ENCODE data around the gene HYAL3.

HYAL3 gene

DNA sequence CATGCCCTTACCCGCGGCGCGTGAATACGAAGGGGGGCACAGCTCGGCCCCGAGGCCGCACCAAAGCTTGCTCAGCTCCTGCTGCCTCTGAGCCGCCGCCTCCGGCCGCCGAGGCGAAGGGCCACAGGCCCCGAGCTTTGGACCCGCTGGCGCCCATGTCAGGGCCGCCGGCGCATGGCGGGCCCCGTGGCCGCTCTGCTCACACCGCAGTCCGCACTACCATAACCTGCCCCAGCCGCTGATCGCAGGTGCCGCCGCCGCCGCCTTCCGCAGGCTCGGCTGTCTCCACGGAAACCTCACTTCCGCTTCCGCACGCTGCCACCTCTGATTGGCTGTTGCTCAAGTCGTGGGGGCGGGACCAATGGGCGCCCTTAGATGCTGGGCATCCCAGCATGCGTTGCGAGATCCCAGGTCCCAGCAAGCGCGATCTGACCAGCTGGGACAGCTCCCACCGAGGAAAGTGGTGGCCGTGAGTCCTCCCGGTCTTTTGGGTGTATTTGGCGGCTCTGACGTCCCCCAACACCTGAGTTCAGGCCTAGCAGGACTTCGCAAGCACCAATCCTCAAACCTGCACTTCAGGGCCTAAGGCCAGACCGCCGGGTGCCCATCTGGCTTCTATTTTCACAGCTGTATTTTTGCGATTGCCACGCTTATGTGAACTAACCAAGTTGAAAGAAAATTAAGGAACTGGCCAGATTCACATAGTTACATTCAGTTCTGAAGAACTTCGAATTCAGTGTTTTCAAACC is 28.9 kb upstream of the HYAL3 start, which contains the start of gene TUSC2:
Gene TUSC2 (minus strand): TSS at position 281 of the 749 bp plus-strand sequence. CDS start 124 bp downstream, at position 157.
- DNase-seq: peak; percentile 94

DNA sequence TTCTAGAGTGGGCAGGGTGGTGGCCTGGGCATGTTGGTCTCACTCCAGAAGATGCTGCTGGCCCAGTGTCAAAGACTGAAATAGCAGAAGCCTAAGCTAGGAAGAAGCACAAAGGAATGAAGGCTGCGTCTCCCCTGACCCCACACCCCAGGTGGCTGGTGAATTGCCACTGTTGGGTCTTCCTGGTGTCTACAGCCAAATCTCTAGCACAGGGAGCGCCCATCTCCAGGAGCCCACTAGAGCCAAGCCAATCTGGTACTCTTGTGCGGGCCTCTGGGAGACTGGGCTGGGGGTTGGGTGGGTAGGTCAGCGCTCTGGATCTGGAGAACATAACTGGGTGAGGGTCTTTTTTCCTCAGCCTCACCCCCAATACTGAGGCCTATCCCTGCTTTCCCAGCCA is 27.9 kb upstream of the HYAL3 start:
- no peak for DNase-seq

DNA sequence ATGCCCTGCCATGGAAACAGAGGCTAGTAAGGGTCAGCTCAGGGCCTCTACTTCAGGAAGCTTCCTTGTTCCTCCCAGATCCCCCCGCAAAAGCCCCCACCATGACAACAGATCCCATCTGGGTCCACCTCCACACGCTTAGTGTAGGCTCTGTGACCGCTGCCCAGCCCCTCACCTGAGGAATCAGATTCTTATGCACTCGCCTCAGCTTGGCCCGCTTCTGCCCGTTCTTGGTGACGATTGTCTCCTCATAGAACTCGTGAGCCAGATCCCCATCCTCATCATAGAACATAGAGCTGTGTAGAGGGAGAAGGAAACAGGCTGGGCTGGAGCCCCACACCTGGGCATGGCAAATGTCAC is 27.0 kb upstream of the HYAL3 start:
- no peak for DNase-seq

DNA sequence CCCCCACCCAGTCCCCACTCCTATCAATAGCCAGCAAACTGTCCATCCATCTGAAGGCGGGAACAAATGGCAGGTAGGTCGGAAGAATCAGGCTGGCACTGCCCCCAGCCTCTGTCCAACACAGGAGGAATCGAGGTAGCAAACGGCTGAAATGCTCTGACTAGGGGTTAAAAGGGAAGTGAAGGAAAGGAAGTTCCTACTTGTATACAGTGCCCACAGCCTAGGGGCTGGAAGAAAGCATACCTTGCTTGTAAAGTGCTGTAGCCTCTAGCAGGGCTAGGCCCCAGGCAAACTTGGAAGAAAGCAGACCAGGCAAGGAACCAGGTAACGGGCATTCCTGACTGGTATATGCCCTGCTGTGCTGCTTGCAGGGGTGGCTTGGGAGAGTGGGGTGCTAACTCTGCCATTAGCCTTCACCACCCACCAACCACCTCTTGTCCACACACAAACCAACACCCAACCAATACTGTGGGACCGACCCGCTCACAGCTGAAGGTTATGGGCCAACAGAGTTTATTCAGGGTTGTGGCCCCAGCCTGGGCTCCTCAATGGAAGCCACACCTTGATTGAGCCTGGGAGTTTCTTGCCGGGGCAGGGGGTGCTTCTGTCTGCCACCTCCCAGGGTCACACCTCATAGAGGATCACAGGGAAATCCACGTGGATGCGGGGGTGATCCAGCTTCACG is 26.4 kb upstream of the HYAL3 start:
- DNase-seq: no peak

DNA sequence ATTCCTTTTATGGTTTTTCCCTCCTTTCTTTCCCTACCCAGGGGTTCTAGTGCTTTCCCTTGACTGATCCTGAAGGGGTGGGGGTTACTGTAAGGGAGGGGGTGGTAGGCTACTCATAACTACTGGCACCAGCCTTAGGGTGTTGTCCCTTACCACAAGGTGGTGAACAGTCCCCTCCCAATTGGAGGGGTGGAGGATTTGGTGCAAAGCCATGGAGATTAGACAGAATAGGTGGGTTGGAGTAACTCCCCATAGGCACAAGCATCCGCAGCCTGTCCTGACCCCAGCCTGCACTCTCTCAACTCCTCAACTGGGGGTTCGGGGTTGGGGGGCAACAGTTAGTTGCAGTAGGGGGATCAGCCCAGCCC is 25.9 kb upstream of the HYAL3 start:
- no peak for DNase-seq

DNA sequence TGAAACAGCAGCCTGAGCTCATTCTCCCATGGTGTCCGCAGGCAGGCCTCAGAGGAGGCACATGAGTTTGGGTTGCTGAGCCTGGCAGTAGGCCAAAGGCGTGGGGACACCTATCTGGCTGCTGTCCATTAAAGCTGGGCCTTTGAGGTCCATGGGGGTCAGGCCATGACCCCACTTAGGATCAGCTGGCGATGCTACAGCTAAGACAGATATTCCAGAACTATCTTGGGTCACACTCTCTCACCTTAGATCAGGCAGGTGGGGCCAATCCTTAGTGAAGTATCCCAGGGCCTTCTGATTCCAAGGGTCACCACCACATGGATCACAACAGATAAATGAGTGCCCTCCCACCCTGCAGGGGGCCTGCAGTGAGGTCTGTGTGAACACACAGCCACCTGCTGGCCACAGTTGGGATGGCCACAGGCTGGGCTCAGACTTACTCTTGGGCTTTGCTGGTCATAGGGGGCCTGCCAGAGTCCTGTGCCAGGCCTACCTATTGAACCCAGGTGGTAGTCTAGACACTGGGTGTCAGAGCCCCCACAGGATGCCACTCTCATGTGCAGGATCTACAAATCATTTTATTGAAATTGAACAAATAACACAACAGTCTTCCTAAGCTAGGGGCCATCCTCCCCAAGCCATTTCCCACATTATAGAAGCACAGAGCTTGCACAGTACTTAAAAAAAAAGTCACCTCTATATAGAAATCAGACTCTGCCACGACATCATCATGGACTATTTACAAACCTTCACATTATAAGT is 25.3 kb upstream of the HYAL3 start:
- DNase-seq: peak; percentile 64

DNA sequence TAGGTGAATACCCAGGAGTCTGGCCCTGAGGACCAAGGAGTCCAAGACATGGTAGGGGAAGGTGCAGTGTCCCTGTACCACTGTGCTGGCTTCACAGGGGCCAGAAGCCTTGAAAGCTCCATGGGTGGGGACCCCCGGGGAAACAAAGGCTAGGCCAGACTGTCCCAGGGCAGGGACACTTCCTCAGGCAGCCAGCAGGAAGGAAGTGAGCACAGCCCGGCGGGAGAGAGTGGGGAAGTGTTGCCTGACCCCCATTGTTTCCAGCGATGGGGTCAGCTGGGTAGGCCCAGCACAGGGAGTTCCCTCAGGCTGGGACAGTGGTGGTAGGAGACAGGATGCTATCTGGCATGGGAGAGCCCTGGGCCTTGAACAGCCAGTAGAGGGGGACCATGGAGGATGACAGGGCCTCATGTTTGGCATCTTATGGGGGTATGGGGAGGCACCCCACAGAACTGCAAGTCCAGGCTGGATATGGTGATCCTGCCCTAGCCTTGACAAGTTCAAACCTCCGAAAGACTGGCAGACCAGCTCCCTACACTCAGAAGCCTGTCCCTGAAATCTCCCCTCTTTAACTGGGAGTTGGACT is 24.5 kb upstream of the HYAL3 start:
- no peak for DNase-seq

DNA sequence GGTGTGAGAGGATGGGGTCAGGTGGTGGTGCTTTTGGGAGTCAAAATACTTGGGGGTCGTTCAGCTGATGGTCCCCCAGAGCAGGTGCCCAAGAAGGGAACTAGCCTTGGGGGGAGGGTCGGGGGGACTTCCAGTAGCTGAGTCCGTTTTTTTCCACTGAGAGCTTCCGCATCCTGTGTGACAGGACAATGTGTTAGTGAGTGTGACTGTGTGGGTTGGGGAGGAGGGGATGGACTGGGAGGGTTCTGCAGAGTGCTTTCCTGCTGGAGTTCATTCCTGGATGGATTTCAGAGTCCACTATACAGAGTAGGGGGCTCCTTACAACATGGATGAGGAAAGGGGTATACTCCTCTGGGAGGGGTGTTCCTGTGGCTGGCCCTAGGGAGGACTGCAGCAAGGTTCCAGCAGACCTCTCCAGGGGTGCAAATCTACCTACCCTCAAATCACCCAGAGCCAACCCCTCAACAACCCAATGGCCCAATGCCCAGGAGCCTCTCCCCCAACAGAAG is 23.9 kb upstream of the HYAL3 start:
- no peak for DNase-seq

DNA sequence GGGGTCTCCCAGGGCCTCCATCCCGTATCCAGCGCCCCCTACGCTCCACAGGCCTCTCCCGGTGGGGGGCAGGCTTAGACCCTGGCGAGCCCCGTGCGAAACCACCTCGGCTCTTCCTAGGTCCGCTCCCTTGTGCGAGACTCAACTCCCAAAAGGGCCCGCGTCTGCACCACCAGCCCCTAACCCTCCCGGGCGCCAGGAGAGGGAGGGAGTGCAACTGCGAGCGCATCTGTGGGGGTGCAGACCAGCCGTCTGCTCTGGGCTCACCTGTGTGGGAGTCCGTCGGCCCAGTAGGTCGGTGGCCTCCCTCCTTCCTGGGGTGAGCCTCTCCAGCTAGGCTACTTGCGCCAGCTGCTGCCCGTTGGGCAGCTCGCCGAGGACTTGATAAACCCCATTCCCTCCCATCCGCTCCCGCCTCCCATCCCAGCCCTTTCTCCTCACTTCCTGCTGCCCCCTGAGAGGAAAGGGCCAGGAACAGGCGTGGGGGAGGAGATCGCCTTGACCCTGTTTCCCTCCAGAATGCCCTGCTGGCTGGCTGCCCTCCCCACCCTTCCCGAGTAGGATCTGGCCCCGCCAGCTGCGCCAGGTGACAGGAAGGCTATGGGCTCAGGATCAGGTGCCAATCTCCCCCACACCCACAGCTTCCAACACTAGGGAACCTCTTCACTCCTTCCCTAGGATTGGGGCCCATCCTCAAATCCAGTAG is 23.3 kb upstream of the HYAL3 start, which contains the start of gene HYAL2:
Gene HYAL2 (minus strand): TSS at position 360 of the 706 bp plus-strand sequence. CDS start 2,256 bp downstream, outside the sequence.
- no peak for DNase-seq

DNA sequence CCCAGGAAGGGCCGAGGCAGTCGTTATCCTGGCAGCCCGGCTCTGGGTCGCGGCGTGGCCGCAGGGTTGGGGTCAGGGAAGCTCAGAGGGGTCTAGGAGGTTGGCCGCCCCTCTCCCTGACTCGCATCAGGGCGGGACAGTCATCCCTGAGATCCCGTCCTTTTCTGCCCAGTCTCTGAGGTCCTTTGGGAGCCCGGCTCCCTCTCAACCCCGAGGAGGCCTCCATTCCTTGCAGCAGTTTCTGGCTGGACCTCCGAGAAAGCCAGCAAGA is 22.8 kb upstream of the HYAL3 start:
- DNase-seq: no peak

DNA sequence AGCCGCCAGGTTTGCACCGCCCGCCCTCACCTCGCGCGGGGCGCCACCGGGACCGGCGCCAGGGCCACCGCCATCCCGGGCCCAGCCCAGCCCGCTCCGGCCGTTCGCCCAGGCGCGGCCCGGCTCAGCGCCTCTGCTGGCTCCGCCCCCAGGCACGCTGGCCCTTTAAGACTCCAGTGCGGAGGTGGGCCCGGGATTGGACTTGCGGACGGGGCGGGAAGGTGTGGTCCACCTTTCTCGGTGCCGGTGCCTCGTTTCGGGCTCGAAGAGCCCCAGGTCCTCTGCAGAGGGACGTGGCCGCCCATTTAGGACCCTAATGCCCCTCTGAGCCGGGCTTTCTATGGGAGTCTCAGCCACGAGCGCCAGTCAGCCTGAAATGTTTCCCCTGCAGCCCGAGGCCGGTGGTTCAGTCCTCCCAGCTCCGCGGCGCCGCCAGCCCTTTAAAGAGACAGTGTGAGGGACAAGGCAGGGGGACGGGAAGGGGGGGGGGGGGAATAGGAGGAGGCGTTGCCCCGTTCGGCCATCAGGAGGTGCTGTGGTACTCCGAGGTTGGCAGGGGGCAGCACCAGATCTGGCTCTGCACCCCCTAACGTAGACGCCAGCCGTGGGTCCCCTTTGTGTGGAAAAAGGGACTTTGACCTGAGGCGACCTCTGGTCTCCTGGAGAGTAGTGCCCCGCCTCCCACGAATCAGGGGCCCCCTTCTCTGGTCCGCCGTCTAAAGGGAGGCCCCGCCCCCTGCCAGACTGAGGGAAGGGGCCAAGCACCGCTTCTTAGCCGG is 22.3 kb upstream of the HYAL3 start:
- DNase-seq: peak; percentile 91

DNA sequence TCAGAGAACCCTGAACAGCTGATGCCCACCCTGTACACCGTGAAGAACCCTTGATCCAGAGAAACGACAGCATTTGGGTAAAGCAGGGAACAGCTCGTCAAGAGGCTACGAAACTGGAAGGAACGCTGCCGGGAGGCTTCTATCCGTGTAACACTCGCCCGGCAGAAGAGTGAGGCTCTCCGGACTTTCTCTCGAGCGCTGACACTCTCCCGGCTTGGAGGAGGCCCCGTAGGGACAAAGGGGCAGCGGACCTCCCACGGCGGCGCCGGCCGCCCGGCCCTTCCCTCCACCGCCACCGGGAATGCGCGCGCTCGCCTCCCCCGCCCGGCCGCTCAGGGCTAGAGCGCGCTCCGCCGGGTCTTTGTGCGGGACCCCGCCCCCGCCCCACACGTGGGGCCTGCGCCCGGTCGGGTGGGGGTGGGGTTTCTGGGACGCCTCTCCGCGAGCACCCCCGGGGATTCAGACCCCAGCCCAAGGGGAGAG is 21.7 kb upstream of the HYAL3 start:
- DNase-seq: peak; percentile 77

DNA sequence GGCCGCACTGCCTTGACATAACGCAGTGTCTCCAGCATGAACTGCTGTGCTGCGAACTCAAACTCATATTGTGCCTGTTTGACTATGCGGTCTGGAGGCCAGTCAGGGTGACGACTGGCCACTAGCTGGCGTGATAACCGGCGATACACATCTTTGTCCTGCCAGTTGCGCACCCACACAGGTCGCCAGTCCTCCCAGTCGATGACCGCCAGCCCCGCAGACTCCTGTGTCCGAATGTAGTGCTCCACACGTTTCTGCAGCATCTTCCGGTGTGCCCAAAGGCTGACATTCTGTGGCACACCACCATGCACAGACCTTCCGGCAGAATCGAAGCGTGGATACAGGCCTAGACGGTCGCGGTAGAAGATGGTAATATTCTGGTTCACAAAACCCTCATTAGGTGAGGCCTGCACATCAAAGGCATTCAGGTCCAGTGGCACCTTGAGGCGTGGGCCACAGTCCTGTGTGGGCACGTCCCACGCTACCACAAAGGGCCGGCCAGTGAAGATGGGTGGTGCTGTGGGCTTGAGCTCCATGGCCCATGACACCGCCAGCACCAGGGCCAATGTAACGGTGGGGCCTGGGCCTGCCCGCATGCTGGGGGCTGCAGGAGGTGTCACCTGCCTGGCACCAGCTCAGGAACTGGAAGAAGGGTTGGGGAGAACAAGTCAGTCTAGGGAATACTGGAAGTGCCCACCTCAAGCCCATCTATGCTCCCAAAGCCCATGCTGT is 20.9 kb upstream of the HYAL3 start:
- DNase-seq: no peak

DNA sequence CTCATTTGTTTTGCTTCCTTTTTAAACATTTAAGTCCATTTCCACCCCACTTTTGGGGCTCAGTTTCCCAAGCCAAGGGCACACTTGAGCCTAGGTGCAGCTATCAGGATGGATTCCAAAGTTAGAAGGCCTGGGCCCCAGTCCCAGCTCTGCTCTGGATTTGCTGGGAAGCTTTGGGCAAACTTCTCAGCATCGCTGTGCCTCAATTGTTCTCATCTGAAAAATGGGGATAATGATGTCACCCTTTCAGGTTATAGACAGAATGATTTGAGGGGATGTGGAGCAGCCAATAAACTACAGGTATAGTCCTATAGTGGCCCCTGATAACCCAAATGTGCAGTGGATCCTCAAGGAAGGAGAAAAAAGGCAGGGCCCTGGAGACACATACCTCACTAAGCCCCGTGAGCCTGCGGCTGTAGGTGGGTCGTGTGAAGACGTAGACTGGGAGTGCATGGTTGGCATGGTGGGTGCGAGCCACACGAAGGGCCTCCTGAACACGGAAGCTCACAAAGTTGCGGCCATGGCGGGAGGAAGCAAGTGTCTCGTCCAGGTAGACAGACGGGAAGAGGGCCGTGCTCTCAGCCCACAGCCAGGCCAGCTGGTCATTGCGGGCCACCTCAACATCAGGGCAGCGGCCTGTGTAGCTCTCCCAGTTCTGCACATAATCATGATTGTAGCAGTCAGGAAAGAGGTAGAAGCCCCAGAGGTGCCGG is 20.1 kb upstream of the HYAL3 start:
- DNase-seq: no peak

DNA sequence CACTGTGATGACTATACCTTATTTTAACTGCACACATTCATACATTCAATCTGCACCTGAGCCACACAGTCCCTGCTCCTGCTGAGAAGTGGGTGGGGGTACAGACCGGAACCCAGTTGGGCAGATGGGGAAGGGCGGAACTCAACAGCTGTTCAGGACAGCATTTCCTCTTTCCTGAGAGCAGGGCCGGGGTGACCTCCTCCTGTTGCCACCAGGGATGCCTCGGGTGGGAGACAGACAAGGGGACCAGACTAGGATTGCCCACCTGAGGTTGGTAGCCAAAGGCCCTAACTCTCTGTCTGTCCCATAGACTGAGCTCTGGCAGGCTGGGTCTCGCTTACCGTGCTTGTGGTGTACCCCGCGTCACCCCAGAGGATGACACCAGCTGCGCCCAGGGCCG is 19.4 kb upstream of the HYAL3 start:
- DNase-seq: no peak

DNA sequence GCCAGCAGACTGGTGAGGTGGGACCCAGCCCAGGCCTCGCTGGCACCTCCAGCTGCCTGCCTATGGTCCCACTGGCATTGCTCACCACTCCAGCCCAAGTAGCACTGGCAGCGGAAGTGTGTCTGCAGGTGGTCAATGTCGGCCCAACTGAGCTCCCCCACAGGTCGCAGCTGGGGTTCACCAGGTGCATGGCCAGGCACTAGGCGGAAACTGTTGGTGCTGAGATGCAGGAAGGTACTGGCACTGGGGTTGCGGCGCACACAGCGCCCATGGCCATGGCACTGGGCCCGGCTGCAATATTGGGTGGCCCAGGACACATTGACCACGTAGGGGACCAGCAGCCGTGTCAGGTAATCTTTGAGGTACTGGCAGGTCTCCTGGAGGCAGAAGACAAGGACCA is 19.0 kb upstream of the HYAL3 start:
- no peak for DNase-seq

DNA sequence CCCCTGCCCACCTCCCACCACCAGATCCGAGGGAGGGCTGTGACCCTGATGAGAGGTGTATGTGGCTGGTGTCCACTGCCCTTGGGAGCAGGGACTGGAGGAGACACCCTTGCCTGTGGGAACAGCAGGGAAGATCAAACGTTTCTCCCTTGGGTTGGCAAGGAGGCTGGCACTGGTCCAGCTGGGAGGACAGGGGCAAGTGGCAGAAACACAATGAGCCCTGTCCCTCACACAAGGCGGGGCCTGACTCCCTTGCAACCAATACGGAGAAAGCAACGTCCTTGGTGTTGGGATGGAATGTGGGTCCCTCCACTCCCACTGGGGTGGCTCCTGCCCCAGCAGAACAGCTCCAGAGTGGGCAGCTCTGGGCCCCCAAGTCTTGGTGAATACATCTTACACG is 18.1 kb upstream of the HYAL3 start:
- DNase-seq: no peak

DNA sequence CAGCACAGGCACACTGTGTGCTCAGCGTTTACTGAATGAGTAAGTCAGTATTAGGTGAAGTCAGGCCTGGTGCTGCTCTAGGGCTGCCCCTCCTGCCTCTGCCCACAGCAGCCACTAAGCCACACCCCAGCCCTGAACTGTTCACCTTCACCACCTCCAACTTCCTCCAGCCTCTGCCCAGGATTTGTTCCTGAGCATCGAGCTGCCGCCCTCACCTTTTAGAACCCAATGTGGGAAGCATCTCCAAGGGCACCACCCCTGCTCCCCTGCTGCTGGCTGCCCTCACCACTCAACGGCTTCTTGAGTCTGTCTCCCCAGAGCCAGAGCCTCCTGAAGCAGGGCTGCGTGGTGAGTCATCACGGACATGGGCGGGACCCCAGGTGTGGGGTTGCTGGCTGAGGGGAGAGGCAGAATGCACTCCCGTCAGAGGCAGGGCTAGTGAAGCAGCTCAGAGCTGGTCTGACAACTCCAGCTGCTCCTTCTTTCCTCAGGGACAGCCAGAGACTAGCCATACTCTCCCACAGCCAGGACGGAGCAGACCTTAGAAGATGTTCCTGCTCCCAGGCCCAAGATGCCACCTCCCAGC is 17.5 kb upstream of the HYAL3 start:
- no peak for DNase-seq

DNA sequence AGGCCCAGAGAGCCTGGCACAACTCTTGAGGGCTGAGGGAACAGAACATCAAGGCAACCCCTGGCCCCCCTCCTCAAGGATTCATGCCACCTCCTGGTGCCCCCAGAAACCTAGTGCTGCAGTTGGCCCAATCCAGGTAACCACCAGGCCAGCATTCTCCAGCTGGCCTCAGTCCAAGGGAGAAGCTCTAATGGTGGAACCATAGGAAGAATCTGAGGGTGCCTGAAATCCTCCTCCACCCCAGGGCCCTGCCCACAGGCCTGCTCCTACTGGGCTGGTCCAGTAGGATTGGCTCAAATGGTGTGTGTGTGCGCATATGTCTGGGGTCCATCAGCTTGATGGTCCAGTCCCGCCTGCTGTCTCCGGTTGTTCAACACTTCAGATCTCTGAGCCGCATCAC is 15.6 kb upstream of the HYAL3 start:
- DNase-seq: no peak

DNA sequence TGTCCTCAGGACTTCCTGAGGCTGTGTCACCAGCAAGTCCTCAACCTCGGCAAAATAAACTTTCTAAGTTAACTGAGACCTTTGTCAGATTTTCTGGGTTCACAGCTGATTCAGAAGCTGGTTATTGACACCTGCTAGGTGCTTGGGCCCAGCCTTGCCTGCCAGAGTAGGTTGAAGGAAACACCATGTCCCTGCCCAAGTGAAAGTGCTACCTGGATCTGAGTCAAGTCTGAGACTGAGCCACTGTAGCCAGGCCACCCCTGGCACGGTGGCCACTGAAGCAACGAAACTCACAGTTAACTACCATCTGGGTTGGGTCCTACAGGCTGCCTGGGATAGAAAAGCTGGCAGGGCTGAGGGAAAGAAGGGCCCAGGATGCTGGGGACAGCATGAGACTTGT is 15.1 kb upstream of the HYAL3 start:
- DNase-seq: no peak

All from fibroblast of skin of right biceps (primary cell).